Esophagus muscularis mucosa (tissue), 4 donors: ENCODE measurements around the gene FAM13A. TPM values are rescaled to one million over a fixed set of nuclear protein-coding genes. Genes with fewer than 3 reads are reported as not detected.
"Not testable (repeated sequence)": the region's sequence is repeated elsewhere in the genome, so short reads cannot be mapped to it uniquely, and the experiment has no call there.

ENCODE experiments used
- DNase-seq: peaks from one replicate; pipeline ENCODE4 v3.0.0-alpha.2; 2017; ENCODE audit errors: extremely low spot score
- H3K27ac ChIP-seq, 4 donors: fragments of 200-600 bp; sonication (generic); replicated peaks in 1 of 4; 1 replicate in 3 of 4; 2 replicates in 1 of 4; pipeline ENCODE4 v1.5.1; 2016 to 2019; ENCODE audit warnings: mild to moderate bottlenecking in 1 of 4
- H3K27me3 ChIP-seq, 4 donors: fragments of 200-600 bp; sonication (generic); one replicate each; pipeline versions ENCODE4 v1.5.1 to v1.6.0; 2016 to 2019
- H3K36me3 ChIP-seq, 4 donors: fragments of 200-600 bp; sonication (generic); one replicate each; pipeline ENCODE4 v1.5.1; 2016 to 2019
- H3K4me1 ChIP-seq, 4 donors: fragments of 200-600 bp; sonication (generic); one replicate each; pipeline ENCODE4 v1.5.1; 2016 to 2019
- H3K4me3 ChIP-seq, 4 donors: fragments of 200-600 bp; sonication (generic); 1 replicate in 2 of 4; 2 replicates in 2 of 4; pipeline ENCODE4 v1.5.1; 2016 to 2019; ENCODE audit warnings: mild to moderate bottlenecking in 4 of 4, moderate library complexity in 1 of 4
- H3K9me3 ChIP-seq, 4 donors: fragments of 200-600 bp; sonication (generic); 1 replicate in 3 of 4; 2 replicates in 1 of 4; pipeline ENCODE4 v1.5.1; 2016 to 2019
- EP300 ChIP-seq: sonication (generic); formaldehyde crosslinking; IDR thresholded peaks from one replicate; pipeline ENCODE4 v1.6.1; 2017; ENCODE audit warnings: antibody characterized with exemption
- POLR2A ChIP-seq: fragments of 450-650 bp; IDR thresholded peaks from one replicate; pipeline ENCODE4 v1.6.1; 2017; ENCODE audit warnings: antibody characterized with exemption, moderate library complexity, mild to moderate bottlenecking, low read depth
- POLR2AphosphoS5 ChIP-seq, 2 donors: sonication (generic); formaldehyde crosslinking; IDR thresholded peaks; one replicate each; pipeline ENCODE4 v1.6.1; 2017; ENCODE audit warnings: antibody characterized with exemption in 2 of 2
- WGBS: methylation state at CpG from one replicate; pipeline ENCODE4 v1.1.5; 2018; 5-methylcytosine and 5-hydroxymethylcytosine counted together
- intact Hi-C: fragments of 100-400 bp; cut with DNase I; formaldehyde crosslinking; loops from one replicate; pipeline ENCODE4 v1.15.1; 2023
- total RNA-seq, 4 donors: library from RNA; depleted of rRNA; stranded (reverse); fragments of >200 nt; gene quantifications; one replicate each; pipeline versions ENCODE4 v1.1.0 to v1.2.1, GENCODE V29; 2016
- TF ChIP-seq, protein P1 (sequence below), 3 experiments: fragments of 200-600 bp in 2 of 3; fragments of 450-650 bp in 1 of 3; sonication (generic) in 2 of 3; IDR thresholded peaks; one replicate each; pipeline ENCODE4 v1.5.1; 2017 to 2019; ENCODE audit warnings: antibody characterized with exemption in 3 of 3, mild to moderate bottlenecking in 2 of 3, moderate library complexity in 1 of 3

The FAM13A gene
- total RNA-seq, 4 donors from 2014 or later = 22.4 to 27.2 (median 26.0) TPM

DNA sequence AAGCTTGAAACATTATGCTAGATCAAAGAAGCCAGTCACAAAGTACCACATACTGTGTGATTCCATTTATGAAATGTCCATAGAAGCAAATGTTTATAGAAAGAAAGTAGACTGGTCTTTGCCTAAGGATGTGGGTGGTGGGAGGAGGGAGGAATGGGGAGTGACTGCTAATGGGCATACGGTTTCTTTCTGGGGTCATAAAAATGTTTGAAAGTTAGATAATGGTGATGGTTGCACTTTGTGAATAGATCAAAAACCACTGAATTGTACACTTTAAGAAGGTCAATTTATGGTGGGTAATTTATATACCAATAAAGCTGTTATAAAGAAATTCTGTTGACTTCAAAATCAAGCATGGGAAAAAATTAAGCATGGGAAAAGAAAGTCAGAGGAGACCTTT is 56.6 kb downstream of the FAM13A start:
- Histone ChIP-seq H3K9me3 (no peaks in the 10 kb centered on the region), H3K36me3 (no peaks in the 10 kb centered on the region), H3K4me1 (peaks cover 10 to 19% (median 12%) of the 10 kb centered on the region in 4 donors), H3K4me3 (no peak overlapping the region), H3K27ac (no peak overlapping the region), H3K27me3 (no peaks in the 10 kb centered on the region)
- intact Hi-C loops = no loop called here
- no peak for DNase-seq
- WGBS = 88% methylated on average over 1 of the region's 1 CpG
- TF ChIP-seq POLR2AphosphoS5 (IDR thresholded peaks at IDR 0.05) (no peak), EP300 (no peak), POLR2A (no peak)
- TF ChIP-seq, protein P1, sequence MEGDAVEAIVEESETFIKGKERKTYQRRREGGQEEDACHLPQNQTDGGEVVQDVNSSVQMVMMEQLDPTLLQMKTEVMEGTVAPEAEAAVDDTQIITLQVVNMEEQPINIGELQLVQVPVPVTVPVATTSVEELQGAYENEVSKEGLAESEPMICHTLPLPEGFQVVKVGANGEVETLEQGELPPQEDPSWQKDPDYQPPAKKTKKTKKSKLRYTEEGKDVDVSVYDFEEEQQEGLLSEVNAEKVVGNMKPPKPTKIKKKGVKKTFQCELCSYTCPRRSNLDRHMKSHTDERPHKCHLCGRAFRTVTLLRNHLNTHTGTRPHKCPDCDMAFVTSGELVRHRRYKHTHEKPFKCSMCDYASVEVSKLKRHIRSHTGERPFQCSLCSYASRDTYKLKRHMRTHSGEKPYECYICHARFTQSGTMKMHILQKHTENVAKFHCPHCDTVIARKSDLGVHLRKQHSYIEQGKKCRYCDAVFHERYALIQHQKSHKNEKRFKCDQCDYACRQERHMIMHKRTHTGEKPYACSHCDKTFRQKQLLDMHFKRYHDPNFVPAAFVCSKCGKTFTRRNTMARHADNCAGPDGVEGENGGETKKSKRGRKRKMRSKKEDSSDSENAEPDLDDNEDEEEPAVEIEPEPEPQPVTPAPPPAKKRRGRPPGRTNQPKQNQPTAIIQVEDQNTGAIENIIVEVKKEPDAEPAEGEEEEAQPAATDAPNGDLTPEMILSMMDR (IDR thresholded peaks at IDR 0.05) = no peak

GRCh38 chr4:88999392-88999930 is 57.5 kb downstream of the FAM13A start:
- intact Hi-C loops = no loop called here
- Histone ChIP-seq H3K27me3 (no peaks in the 10 kb centered on the region), H3K9me3 (no peaks in the 10 kb centered on the region), H3K36me3 (no peaks in the 10 kb centered on the region), H3K27ac (no peak overlapping the region), H3K4me3 (no peak overlapping the region), H3K4me1 (peaks cover 10 to 19% (median 12%) of the 10 kb centered on the region in 4 donors)
- 92% methylated on average over 2 of the region's 2 CpGs for WGBS
- no peak for DNase-seq
- TF ChIP-seq POLR2A (no peak), EP300 (no peak), POLR2AphosphoS5 (IDR thresholded peaks at IDR 0.05) (no peak)
- TF ChIP-seq, protein P1 (IDR thresholded peaks at IDR 0.05) = no peak

DNA sequence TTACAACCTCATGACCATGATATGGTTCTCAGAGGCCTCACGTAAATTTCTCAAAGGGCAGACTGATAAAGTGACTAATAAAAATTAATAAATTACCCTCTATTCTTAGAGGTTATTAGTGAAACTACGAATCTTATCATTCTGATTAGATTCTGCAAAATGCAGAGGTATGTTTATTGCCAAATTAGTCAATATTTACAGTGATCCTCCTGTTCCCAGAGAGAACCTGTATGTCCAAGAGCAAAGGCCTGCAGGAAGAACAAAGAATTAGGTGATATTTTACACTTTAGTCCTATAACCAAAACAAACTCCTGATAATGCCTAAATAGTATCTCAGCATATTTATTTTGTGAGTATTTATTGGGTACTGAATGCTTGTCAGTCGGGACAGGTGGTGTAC is 58.1 kb downstream of the FAM13A start:
- intact Hi-C loops = no loop called here
- Histone ChIP-seq H3K27ac (no peak overlapping the region), H3K36me3 (no peaks in the 10 kb centered on the region), H3K9me3 (no peaks in the 10 kb centered on the region), H3K4me3 (no peak overlapping the region), H3K27me3 (no peaks in the 10 kb centered on the region), H3K4me1 (peaks cover 10 to 19% (median 12%) of the 10 kb centered on the region in 4 donors)
- TF ChIP-seq POLR2AphosphoS5 (IDR thresholded peaks at IDR 0.05) (no peak), EP300 (no peak), POLR2A (no peak)
- TF ChIP-seq, protein P1 (IDR thresholded peaks at IDR 0.05) = no peak
- DNase-seq = no peak
- WGBS = 89% methylated on average over 3 of the region's 3 CpGs

DNA sequence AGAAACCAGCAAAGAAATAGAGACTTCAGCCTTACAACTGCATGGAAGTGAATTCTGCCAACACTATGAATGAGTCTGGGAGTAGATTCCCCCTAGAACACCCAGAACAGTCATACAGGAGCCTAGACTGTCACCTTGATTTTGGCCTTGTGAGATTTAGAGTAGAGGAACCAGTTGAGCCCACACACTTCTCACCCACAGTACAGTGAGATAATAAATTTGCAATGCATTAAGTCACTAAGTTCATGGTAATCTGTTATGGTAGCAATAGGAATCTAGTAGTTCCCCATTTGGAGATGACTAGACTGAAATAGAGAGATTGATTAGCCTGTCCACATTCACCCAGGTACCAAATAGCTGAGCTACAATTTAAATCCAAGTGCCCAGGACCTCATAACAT is 59.0 kb downstream of the FAM13A start:
- Histone ChIP-seq H3K9me3 (no peaks in the 10 kb centered on the region), H3K27ac (no peak overlapping the region), H3K27me3 (no peaks in the 10 kb centered on the region), H3K36me3 (no peaks in the 10 kb centered on the region), H3K4me3 (no peak overlapping the region), H3K4me1 (peaks cover 10 to 19% (median 12%) of the 10 kb centered on the region in 4 donors)
- no peak for DNase-seq
- TF ChIP-seq POLR2A (no peak), POLR2AphosphoS5 (IDR thresholded peaks at IDR 0.05) (no peak), EP300 (no peak)
- TF ChIP-seq, protein P1 (IDR thresholded peaks at IDR 0.05) = no peak
- intact Hi-C loops = no loop called here

GRCh38 chr4:88995874-88996273 is 61.1 kb downstream of the FAM13A start:
- Histone ChIP-seq H3K9me3 (no peaks in the 10 kb centered on the region), H3K4me3 (no peak overlapping the region), H3K27me3 (no peaks in the 10 kb centered on the region), H3K36me3 (no peaks in the 10 kb centered on the region), H3K4me1 (peaks cover 3 to 8% (median 6%) of the 10 kb centered on the region in 4 donors), H3K27ac (no peak overlapping the region)
- intact Hi-C loops = no loop called here
- TF ChIP-seq POLR2AphosphoS5 (IDR thresholded peaks at IDR 0.05) (no peak), POLR2A (no peak), EP300 (no peak)
- TF ChIP-seq, protein P1 (IDR thresholded peaks at IDR 0.05) = no peak
- DNase-seq = no peak
- WGBS = 88% methylated on average over 1 of the region's 1 CpG

DNA sequence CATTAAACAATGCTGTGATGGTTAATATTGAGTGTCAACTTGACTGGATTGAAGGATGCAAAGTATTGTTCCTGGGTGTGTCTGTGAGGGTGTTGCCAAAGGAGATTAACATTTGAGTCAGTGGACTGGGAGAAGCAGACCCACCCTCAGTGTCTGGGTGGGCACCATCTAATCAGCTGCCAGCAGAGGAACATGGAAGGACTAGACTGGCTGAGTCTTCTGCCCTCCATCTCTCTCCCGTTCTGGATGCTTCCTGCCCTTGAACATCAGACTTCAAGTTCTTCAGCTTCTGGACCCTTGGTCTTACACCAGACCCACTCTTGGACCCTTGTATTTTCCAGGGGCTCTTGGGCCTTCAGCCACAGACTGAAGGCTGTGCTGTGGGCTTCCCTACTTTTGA is 61.7 kb downstream of the FAM13A start:
- H3K27me3 ChIP-seq, intact Hi-C loops: not testable (repeated sequence)

More for the DNA sequence above, 61.7 kb downstream of the FAM13A start:
- H3K9me3 ChIP-seq, H3K36me3 ChIP-seq, H3K4me3 ChIP-seq, H3K27ac ChIP-seq, DNase-seq: not testable (repeated sequence)
- H3K4me1 ChIP-seq = peaks cover 9 to 12% (median 11%) of the 10 kb centered on the region in 4 donors
- 100% methylated on average over 1 of the region's 1 CpG for WGBS
